H7 (cell line): ENCODE results near the gene KCNH2. TPM values are rescaled to one million over a fixed set of nuclear protein-coding genes. Genes with fewer than 3 reads are reported as not detected.
A peak's percentile ranks its signal among the peaks of the same experiment; 100 is the strongest.

Source experiments
- DNase-seq: peaks from one replicate; pipeline ENCODE4 v3.0.0; 2012
- H3K27me3 ChIP-seq: 2 replicates; pipeline ENCODE4 v1.6.0; 2011; ENCODE audit warnings: mild to moderate bottlenecking, low read length; ENCODE audit not compliant: control insufficient read depth, insufficient read depth
- H3K36me3 ChIP-seq: replicated peaks from 2 replicates; pipeline ENCODE4 v1.5.1; 2011; ENCODE audit warnings: low read length; ENCODE audit not compliant: control insufficient read depth, insufficient read depth
- H3K4me3 ChIP-seq: 2 replicates; pipeline ENCODE4 v1.5.1; 2011; ENCODE audit warnings: low read depth, mild to moderate bottlenecking, control low read depth, low read length, moderate library complexity; ENCODE audit not compliant: insufficient read depth
- total RNA-seq: library from RNA; depleted of rRNA; stranded (reverse); fragments of >200 nt; shearing (Covaris generic); gene quantifications from 2 replicates; pipeline ENCODE4 v1.2.3, GENCODE V29; 2014

Gene KCNH2
- total RNA-seq, 1 experiment from 2014 or later: 9.5 TPM

GRCh38 chr7:150968056-150968733 lies 9.9 kb downstream of the KCNH2 start:
- no peak overlapping the region for H3K4me3 ChIP-seq
- no peaks in the 10 kb centered on the region; the same call in 1 of the 2 replicates for H3K27me3 ChIP-seq
- H3K36me3 ChIP-seq: no peaks in the 10 kb centered on the region
- DNase-seq: no peak

- no peaks in the 10 kb centered on the region for H3K27me3 ChIP-seq
- H3K36me3 ChIP-seq: no peaks in the 10 kb centered on the region
- DNase-seq: no peak
- H3K4me3 ChIP-seq: no peak overlapping the region
Measured at GRCh38 chr7:150967349-150967748, 10.8 kb downstream of the KCNH2 start.

- no peaks in the 10 kb centered on the region for H3K36me3 ChIP-seq
- no peaks in the 10 kb centered on the region for H3K27me3 ChIP-seq
- DNase-seq: peak; percentile 85
- H3K4me3 ChIP-seq: no peak overlapping the region
Measured at GRCh38 chr7:150966002-150966401, 12.1 kb downstream of the KCNH2 start.

- no peak for DNase-seq
- Histone ChIP-seq H3K36me3 (no peaks in the 10 kb centered on the region), H3K4me3 (no peak overlapping the region), H3K27me3 (no peaks in the 10 kb centered on the region)
Measured at GRCh38 chr7:150965273-150965830, 12.8 kb downstream of the KCNH2 start.

GRCh38 chr7:150964593-150965111 lies 13.5 kb downstream of the KCNH2 start:
- peak; percentile 88 for DNase-seq
- Histone ChIP-seq H3K4me3 (no peak overlapping the region), H3K36me3 (no peaks in the 10 kb centered on the region), H3K27me3 (no peaks in the 10 kb centered on the region)

- Histone ChIP-seq H3K4me3 (no peak overlapping the region), H3K36me3 (no peaks in the 10 kb centered on the region), H3K27me3 (no peaks in the 10 kb centered on the region)
- no peak for DNase-seq
Measured at GRCh38 chr7:150963707-150964559, 14.2 kb downstream of the KCNH2 start.

GRCh38 chr7:150962553-150963399 lies 15.3 kb downstream of the KCNH2 start:
- DNase-seq: peak; percentile 98
- Histone ChIP-seq H3K36me3 (no peaks in the 10 kb centered on the region), H3K4me3 (no peak overlapping the region), H3K27me3 (no peaks in the 10 kb centered on the region)

GRCh38 chr7:150962290-150962552 lies 15.9 kb downstream of the KCNH2 start:
- DNase-seq: no peak
- H3K27me3 ChIP-seq: no peaks in the 10 kb centered on the region
- no peaks in the 10 kb centered on the region for H3K36me3 ChIP-seq
- H3K4me3 ChIP-seq: no peak overlapping the region

GRCh38 chr7:150961510-150962289 lies 16.4 kb downstream of the KCNH2 start:
- no peak for DNase-seq
- Histone ChIP-seq H3K27me3 (no peaks in the 10 kb centered on the region), H3K4me3 (no peak overlapping the region)

GRCh38 chr7:150959739-150960734 lies 18.1 kb downstream of the KCNH2 start:
- Histone ChIP-seq H3K27me3 (no peaks in the 10 kb centered on the region), H3K4me3 (no peak overlapping the region), H3K36me3 (no peaks in the 10 kb centered on the region)
- no peak for DNase-seq

More at GRCh38 chr7:150961510-150962289, 16.4 kb downstream of the KCNH2 start:
- no peaks in the 10 kb centered on the region for H3K36me3 ChIP-seq

GRCh38 chr7:150959081-150959480 lies 19.0 kb downstream of the KCNH2 start:
- Histone ChIP-seq H3K36me3 (no peaks in the 10 kb centered on the region), H3K4me3 (no peak overlapping the region), H3K27me3 (no peaks in the 10 kb centered on the region)
- no peak for DNase-seq

GRCh38 chr7:150958597-150958996 lies 19.5 kb downstream of the KCNH2 start:
- H3K27me3 ChIP-seq: no peaks in the 10 kb centered on the region
- H3K4me3 ChIP-seq: no peak overlapping the region
- H3K36me3 ChIP-seq: no peaks in the 10 kb centered on the region
- no peak for DNase-seq

- DNase-seq: no peak
- Histone ChIP-seq H3K27me3 (no peaks in the 10 kb centered on the region), H3K4me3 (no peak overlapping the region), H3K36me3 (no peaks in the 10 kb centered on the region)
Measured at GRCh38 chr7:150958062-150958552, 20.0 kb downstream of the KCNH2 start.
